Activated CD4-positive, alpha-beta T cell treated with anti-CD3 and anti-CD28 coated beads for 1 hour (primary cell): ENCODE data around the gene CTDP1.
"Not testable (repeated sequence)": the region's sequence is repeated elsewhere in the genome, so short reads cannot be mapped to it uniquely, and the experiment has no call there.

Source experiments
- DNase-seq: peaks from one replicate; pipeline ENCODE4 v3.0.0-alpha.2; 2020

The CTDP1 gene

GRCh38 chr18:79747156-79747845 lies 67.7 kb downstream of the CTDP1 start:
- no peak for DNase-seq

DNA sequence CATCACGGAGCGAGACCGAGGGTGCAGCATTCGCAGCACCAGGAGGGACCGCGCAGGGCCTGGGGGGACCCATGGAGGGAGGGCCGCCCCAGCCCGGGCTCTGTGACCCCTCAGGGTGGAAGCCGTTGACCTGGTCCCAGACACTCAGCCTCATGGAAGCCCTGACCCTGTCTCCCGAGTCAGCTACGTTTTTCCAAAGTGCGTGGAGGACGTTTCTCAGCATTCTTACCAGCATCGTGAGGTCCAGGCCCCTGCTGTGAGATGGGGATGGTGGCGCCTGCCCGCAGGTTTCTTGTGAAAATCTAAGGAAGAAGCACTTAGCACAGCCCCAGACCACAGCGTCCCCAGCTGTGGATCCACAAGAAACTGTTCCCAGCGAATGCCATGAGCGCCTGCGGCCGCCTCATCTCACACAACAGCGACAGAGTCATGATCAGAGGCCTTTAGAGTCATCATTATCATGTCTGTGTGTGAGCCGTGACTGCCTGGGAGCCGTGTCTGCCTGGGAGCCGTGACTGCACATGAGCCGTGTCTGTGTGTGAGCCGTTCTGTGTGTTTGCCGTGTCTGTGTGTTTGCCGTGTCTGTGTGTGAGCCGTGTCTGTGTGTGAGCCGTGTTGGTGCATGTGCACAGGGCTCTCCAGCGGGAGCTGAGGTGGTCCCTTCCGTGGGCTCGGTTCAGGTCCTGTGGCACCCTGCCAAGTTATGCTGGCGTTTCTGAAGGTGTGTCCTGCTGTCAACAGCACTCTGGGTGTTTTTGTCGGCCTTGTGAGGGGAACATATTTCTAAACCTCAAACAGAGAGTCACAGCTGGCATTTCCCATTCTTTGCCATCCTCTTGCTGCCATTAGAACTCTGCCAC lies 68.9 kb downstream of the CTDP1 start:
- no peak for DNase-seq

GRCh38 chr18:79749251-79750191 lies 69.9 kb downstream of the CTDP1 start:
- no peak for DNase-seq

DNA sequence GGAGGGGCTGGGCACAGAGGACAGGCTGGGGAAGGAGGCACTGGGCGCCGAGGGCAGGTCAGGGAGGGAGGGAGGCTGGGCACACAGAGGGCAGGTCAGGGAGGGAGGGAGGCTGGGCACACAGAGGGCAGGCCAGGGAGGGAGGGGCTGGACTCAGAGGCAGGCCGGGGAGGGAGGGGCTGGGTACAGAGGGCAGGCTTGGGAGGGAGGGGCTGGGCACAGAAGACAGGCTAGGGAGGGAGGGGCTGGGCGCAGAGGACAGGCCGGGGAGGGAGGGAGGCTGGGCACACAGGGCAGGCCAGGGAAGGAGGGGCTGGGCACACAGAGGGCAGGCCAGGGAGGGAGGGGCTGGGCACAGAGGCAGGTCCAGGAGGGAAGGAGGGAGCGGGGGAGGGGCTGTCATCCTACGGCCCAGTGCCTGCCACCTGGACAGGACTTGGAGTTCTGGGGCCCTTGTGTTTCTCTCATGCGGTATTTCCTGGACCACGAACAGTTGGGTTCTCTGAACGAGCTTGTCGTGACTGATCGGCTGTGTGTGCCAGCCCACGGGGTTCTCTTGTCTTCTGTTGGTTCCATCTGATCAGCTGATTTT lies 71.5 kb downstream of the CTDP1 start:
- DNase-seq: no peak

GRCh38 chr18:79751918-79752578 lies 72.4 kb downstream of the CTDP1 start:
- DNase-seq: not testable (repeated sequence)

- DNase-seq: not testable (repeated sequence)
Measured at GRCh38 chr18:79752946-79753345, 73.3 kb downstream of the CTDP1 start.

DNA sequence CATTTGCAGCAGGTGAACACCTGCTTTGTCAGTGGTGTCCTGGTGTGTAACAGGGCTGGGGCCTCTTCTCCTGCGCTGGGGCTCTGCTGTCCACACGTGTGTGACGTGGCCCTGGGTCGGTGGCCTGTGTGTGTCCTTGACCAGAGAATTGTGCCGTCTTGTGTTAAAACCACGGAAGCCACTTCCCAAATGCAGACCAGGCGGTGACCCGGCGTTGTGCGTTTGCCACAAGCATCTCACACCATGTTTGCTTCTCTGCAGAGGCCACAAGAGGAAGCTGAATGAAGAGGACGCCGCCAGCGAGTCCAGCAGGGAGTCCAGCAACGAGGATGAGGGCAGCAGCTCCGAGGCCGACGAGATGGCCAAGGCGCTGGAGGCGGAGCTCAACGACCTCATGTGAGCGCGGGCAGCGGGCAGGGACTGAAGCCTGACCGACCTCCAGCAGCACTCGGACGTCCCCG lies 73.8 kb downstream of the CTDP1 start:
- DNase-seq: no peak

DNA sequence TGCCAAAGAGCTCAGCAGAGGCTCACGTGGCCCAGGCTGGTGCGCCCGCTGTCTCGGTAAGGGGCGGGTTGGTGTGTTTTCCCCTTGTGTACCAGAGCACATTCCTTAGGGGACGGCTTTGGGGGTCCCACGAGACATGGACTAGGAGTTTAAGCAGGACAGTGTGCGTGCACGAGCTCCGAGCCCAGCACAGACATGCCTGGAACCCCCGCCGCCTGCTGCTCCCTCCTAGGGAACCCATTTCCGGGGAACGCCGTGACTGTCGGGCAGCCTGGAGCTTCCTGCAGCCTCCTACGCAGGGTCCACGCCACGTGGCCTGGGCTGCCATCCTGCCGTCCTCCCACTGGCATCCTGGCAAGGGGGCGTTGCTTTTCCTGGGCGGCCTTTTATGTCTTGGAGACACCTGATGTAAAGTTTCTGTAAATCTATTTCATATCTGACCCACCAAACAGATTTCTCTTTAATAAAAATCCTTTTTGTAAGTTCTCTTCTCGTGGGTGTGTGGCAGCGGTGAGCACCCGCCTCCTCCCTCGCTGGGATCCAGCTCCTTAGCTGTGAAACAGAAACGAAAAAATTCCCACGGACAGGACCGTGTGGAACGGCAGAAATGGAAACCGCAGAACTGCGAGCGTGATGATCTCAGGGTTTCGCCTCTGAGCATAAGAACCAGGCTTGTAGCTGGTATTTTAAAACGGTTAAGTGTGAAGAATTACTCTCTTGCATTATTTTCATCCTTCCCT lies 74.6 kb downstream of the CTDP1 start:
- DNase-seq: no peak

- DNase-seq: no peak
Measured at GRCh38 chr18:79754831-79755351, 75.3 kb downstream of the CTDP1 start.

DNA sequence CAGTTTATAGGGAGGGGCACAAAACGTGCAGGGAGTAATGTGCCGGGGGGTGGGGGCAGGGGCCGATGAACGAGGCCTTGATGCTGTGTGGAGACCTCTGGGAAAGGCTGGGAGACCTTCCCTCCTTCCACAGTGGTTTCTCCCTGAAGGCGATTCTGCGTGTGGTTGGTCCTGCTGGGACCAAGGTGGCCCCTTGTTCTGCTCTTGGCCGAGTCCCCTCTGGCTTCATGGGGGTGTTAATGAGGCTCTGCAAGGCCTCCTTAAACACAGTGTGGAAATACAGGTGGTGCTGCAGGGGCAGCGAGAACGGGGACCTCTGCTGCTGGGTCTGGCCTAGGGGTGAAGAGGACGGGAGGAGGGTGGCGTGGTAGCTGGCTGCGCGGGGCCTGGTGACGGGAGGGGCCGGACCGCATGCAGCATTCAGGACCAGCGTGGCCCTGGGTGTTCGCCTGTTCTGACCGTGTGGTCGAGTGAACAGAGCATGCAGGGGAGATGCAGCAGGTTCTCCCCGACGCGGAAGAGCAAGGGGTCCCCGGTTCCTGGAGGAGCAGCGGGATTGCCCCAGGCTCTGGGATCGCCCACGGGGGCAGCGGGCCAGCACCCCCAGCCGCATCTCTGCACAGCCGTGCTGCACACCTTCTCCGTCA lies 76.0 kb downstream of the CTDP1 start:
- DNase-seq: no peak

DNA sequence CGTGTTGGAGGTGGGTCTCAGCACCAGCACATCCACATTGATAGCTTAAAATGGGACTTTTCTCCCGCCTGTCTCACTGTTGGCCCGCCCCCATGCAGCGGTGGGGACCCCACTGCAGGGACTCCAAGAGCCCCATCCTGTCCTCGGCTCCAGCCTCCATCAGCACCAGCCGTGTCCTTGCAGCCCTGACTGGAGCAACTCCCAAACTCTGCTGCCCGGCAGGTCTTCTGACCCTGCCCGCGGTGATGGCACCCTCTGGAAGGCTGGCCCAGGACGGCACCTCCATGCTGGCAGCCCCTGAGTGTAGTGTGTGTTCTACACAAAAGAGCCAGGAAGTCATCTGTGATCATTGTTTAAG lies 76.5 kb downstream of the CTDP1 start:
- DNase-seq: no peak

GRCh38 chr18:79756826-79757225 lies 77.2 kb downstream of the CTDP1 start:
- DNase-seq: no peak

DNA sequence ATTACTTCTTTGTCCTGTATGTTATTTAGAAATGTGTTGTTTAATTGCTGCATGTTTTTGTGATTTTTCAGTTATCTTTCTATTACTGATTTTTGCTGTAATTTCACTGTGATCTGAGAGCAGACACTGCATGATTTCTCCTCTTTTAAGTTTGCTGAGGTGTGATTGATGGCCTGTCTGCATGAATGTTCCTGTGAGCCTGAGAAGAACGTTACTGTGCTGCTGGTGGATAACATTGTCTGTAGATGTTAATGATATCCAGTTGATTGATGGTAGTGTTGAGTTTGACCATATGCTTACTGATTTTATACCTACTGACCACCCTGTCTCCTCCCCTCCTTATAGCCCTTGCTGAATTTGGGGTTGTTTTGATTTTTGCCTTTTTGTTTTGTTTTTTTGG lies 80.7 kb downstream of the CTDP1 start:
- no peak for DNase-seq

GRCh38 chr18:79760881-79761280 lies 81.3 kb downstream of the CTDP1 start:
- DNase-seq: no peak

DNA sequence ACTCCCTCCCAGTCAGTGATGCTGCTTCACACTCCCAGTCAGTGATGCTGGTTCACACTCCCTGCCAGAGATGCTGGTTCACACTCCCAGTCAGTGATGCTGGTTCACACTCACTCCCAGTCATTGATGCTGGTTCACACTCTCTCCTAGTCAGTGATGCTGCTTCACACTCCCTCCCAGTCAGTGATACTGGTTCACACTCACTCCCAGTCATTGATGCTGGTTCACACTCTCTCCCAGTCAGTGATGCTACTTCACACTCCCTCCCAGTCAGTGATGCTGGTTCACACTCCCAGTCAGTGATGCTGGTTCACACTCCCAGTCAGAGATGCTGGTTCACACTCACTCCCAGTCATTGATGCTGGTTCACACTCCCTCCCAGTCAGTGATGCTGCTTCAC lies 83.8 kb downstream of the CTDP1 start:
- no peak for DNase-seq

GRCh38 chr18:79764131-79764530 lies 84.5 kb downstream of the CTDP1 start:
- no peak for DNase-seq

DNA sequence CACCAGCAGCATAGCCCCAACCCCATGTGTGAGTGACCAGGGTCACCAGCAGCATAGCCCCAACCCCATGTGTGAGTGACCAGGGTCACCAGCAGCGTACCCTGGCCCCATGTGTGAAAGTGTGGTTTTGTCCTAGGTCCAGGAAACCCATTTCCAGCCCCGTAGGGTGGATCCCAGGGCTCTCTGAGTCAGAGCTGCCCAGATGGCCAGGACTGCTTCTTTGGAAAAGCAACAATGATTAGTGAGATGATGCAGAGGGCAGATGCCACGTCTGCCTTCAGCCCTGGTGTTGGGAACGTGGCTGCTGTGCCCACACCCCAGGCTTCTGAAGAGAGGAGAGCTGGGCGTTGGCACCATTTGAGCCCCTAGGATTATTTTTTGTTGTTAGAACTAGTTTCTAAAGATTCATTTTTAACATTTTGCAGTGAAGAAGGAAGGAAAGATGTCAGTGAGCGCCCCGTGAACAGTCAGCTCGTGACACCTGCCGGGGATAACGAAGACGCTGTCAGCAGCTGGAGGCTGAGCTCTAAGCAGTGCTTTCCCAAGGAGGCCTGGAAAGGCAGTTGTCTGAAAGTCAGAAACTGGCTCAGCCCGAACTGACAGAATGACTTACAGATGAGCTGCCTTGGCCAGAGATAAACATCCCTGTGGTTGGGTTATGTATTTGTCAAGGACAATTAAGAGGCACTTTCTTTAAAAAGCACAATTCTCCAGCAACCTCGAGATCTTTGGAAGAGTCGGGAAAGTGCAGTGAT lies 86.1 kb downstream of the CTDP1 start:
- DNase-seq: no peak

DNA sequence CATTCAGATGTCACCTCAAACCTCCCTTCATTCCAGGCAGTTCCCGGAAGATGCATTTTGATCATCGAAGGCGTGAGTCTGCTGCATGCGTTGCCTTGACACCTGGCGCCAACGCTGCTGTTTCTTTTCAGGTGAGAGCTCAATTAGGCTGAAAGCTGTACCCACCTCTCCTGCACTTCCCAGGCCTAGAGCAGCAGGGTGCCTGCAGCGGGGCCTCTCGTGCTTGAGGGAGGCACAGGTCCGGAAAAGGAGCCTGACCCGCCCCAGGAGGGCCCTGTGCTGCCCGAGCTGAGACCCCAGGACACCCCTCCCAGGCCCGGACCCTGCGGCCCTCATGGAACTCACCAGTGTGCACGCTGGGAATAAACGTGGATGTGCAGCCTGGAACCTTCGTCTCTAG lies 86.7 kb downstream of the CTDP1 start:
- no peak for DNase-seq

DNA sequence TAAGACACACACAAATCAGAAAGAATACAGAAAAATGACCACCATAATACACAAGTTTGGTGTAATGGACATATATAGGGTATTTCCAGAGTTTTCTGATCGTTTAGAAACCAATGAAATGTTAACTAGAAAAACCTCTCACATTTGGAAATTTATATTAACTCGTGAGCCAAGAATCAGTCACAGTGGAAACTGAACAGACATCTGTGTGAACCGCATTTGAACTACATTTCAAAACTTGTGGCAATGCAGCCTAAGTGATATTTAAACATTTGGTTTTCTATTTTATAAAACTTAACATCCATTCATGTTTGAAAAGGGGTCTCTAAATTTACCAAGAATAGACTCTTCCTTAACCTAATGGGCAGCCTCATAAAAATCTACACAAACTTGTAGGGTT lies 89.1 kb downstream of the CTDP1 start:
- DNase-seq: no peak
